Activated naive CD4-positive, alpha-beta T cell treated with anti-CD3 and anti-CD28 coated beads, Interleukin-2, amount 50 U/mL, for 24 hours (primary cell): ENCODE data around the gene VIM.

Source experiments
- H3K27ac Mint-ChIP-seq: one replicate; pipeline ENCODE4 v1.8.0; 2021; ENCODE audit warnings: mild to moderate bottlenecking, mixed read lengths
- H3K27me3 Mint-ChIP-seq: one replicate; pipeline ENCODE4 v1.8.0; 2021; ENCODE audit warnings: mixed read lengths
- H3K36me3 Mint-ChIP-seq: one replicate; pipeline ENCODE4 v1.8.0; 2021; ENCODE audit warnings: mixed read lengths
- H3K4me1 Mint-ChIP-seq: one replicate; pipeline ENCODE4 v1.8.0; 2021; ENCODE audit warnings: mixed read lengths
- H3K4me3 Mint-ChIP-seq: one replicate; pipeline ENCODE4 v1.8.0; 2021; ENCODE audit warnings: mild to moderate bottlenecking, mixed read lengths
- H3K9me3 Mint-ChIP-seq: one replicate; pipeline ENCODE4 v1.8.0; 2021; ENCODE audit warnings: mixed read lengths

Gene VIM

GRCh38 chr10:17228091-17229015 lies at the start of gene VIM:
Gene VIM, plus strand, starts transcription at chr10:17228241. Its CDS starts 1,182 bp downstream, at chr10:17229423.
- peak within 1 kb of the TSS; percentile 94 for H3K4me3 Mint-ChIP-seq
- no peaks in the 10 kb centered on the region for H3K27me3 Mint-ChIP-seq
- H3K9me3 Mint-ChIP-seq, result no peaks in the 10 kb centered on the region
- H3K36me3 Mint-ChIP-seq, result peaks cover 6% of the 10 kb centered on the region
- H3K27ac Mint-ChIP-seq, result peak within 1 kb of the TSS; percentile 94
- H3K4me1 Mint-ChIP-seq, result peaks cover 51% of the 10 kb centered on the region

GRCh38 chr10:17179002-17179401 lies 49.0 kb upstream of the VIM start:
- Mint-ChIP-seq H3K27ac (no peak overlapping the region), H3K4me3 (no peak overlapping the region), H3K9me3 (no peaks in the 10 kb centered on the region), H3K27me3 (no peaks in the 10 kb centered on the region), H3K4me1 (peaks cover 38% of the 10 kb centered on the region), H3K36me3 (no peaks in the 10 kb centered on the region)

- Mint-ChIP-seq H3K4me1 (peaks cover 33% of the 10 kb centered on the region), H3K4me3 (no peak overlapping the region), H3K27ac (no peak overlapping the region), H3K9me3 (no peaks in the 10 kb centered on the region), H3K27me3 (no peaks in the 10 kb centered on the region), H3K36me3 (peaks cover under 1% of the 10 kb centered on the region)
Observed at GRCh38 chr10:17181110-17181509, 46.9 kb upstream of the VIM start.

GRCh38 chr10:17181751-17182150 lies 46.3 kb upstream of the VIM start:
- H3K36me3 Mint-ChIP-seq, result peaks cover 2% of the 10 kb centered on the region
- no peaks in the 10 kb centered on the region for H3K27me3 Mint-ChIP-seq
- H3K27ac Mint-ChIP-seq, result no peak overlapping the region
- H3K9me3 Mint-ChIP-seq, result no peaks in the 10 kb centered on the region
- H3K4me1 Mint-ChIP-seq, result peaks cover 29% of the 10 kb centered on the region
- no peak overlapping the region for H3K4me3 Mint-ChIP-seq

- Mint-ChIP-seq H3K9me3 (no peaks in the 10 kb centered on the region), H3K4me1 (peaks cover 24% of the 10 kb centered on the region), H3K36me3 (peaks cover 2% of the 10 kb centered on the region), H3K27me3 (no peaks in the 10 kb centered on the region), H3K4me3 (no peak overlapping the region), H3K27ac (no peak overlapping the region)
Observed at GRCh38 chr10:17183110-17183509, 44.9 kb upstream of the VIM start.

GRCh38 chr10:17185873-17186272 lies 42.2 kb upstream of the VIM start:
- no peak overlapping the region for H3K27ac Mint-ChIP-seq
- H3K36me3 Mint-ChIP-seq, result peaks cover 2% of the 10 kb centered on the region
- no peak overlapping the region for H3K4me3 Mint-ChIP-seq
- H3K9me3 Mint-ChIP-seq, result no peaks in the 10 kb centered on the region
- H3K27me3 Mint-ChIP-seq, result no peaks in the 10 kb centered on the region
- peaks cover 21% of the 10 kb centered on the region for H3K4me1 Mint-ChIP-seq

GRCh38 chr10:17188644-17189172 lies 39.3 kb upstream of the VIM start:
- H3K36me3 Mint-ChIP-seq, result peaks cover 5% of the 10 kb centered on the region
- H3K4me1 Mint-ChIP-seq, result peaks cover 25% of the 10 kb centered on the region
- no peak overlapping the region for H3K27ac Mint-ChIP-seq
- H3K27me3 Mint-ChIP-seq, result no peaks in the 10 kb centered on the region
- H3K9me3 Mint-ChIP-seq, result no peaks in the 10 kb centered on the region
- no peak overlapping the region for H3K4me3 Mint-ChIP-seq

GRCh38 chr10:17190602-17191001 lies 37.4 kb upstream of the VIM start:
- Mint-ChIP-seq H3K27me3 (no peaks in the 10 kb centered on the region), H3K9me3 (no peaks in the 10 kb centered on the region), H3K36me3 (peaks cover 8% of the 10 kb centered on the region), H3K27ac (no peak overlapping the region), H3K4me1 (peaks cover 25% of the 10 kb centered on the region), H3K4me3 (no peak overlapping the region)

GRCh38 chr10:17195083-17195482 lies 33.0 kb upstream of the VIM start:
- Mint-ChIP-seq H3K9me3 (no peaks in the 10 kb centered on the region), H3K4me3 (no peak overlapping the region), H3K4me1 (peaks cover 42% of the 10 kb centered on the region), H3K27ac (no peak overlapping the region), H3K36me3 (peaks cover 5% of the 10 kb centered on the region), H3K27me3 (no peaks in the 10 kb centered on the region)

- H3K27me3 Mint-ChIP-seq, result no peaks in the 10 kb centered on the region
- no peak overlapping the region for H3K27ac Mint-ChIP-seq
- H3K36me3 Mint-ChIP-seq, result peaks cover 5% of the 10 kb centered on the region
- H3K4me1 Mint-ChIP-seq, result peaks cover 43% of the 10 kb centered on the region
- H3K9me3 Mint-ChIP-seq, result no peaks in the 10 kb centered on the region
- H3K4me3 Mint-ChIP-seq, result no peak overlapping the region
Observed at GRCh38 chr10:17196045-17196444, 32.0 kb upstream of the VIM start.

GRCh38 chr10:17196573-17196972 lies 31.5 kb upstream of the VIM start:
- Mint-ChIP-seq H3K9me3 (no peaks in the 10 kb centered on the region), H3K4me1 (peaks cover 44% of the 10 kb centered on the region), H3K4me3 (no peak overlapping the region), H3K36me3 (peaks cover 5% of the 10 kb centered on the region), H3K27ac (no peak overlapping the region), H3K27me3 (no peaks in the 10 kb centered on the region)

- Mint-ChIP-seq H3K4me3 (peak overlapping the region; percentile 56), H3K9me3 (no peaks in the 10 kb centered on the region)
Observed at GRCh38 chr10:17199351-17199804, 28.7 kb upstream of the VIM start.

GRCh38 chr10:17200001-17200911 lies 27.8 kb upstream of the VIM start:
- no peaks in the 10 kb centered on the region for H3K27me3 Mint-ChIP-seq
- H3K4me3 Mint-ChIP-seq, result peak overlapping the region; percentile 96
- peaks cover 54% of the 10 kb centered on the region for H3K4me1 Mint-ChIP-seq
- peak overlapping the region; percentile 94 for H3K27ac Mint-ChIP-seq
- H3K36me3 Mint-ChIP-seq, result no peaks in the 10 kb centered on the region
- H3K9me3 Mint-ChIP-seq, result no peaks in the 10 kb centered on the region

More at GRCh38 chr10:17199351-17199804, 28.7 kb upstream of the VIM start:
- Mint-ChIP-seq H3K36me3 (no peaks in the 10 kb centered on the region), H3K27ac (peak overlapping the region; percentile 18), H3K27me3 (no peaks in the 10 kb centered on the region), H3K4me1 (peaks cover 48% of the 10 kb centered on the region)

GRCh38 chr10:17200912-17201793 lies 26.9 kb upstream of the VIM start, which contains the start of gene TRDMT1:
Gene TRDMT1, minus strand, starts transcription at chr10:17201672. Its CDS starts 38 bp downstream, at chr10:17201634.
- Mint-ChIP-seq H3K4me3 (peak within 1 kb of the TSS; percentile 96), H3K27ac (peak within 1 kb of the TSS; percentile 94), H3K36me3 (no peaks in the 10 kb centered on the region), H3K27me3 (no peaks in the 10 kb centered on the region), H3K4me1 (peaks cover 60% of the 10 kb centered on the region), H3K9me3 (no peaks in the 10 kb centered on the region)

- H3K4me1 Mint-ChIP-seq, result peaks cover 60% of the 10 kb centered on the region
- peak overlapping the region; percentile 96 for H3K4me3 Mint-ChIP-seq
- no peaks in the 10 kb centered on the region for H3K27me3 Mint-ChIP-seq
- peak overlapping the region; percentile 94 for H3K27ac Mint-ChIP-seq
- no peaks in the 10 kb centered on the region for H3K9me3 Mint-ChIP-seq
- no peaks in the 10 kb centered on the region for H3K36me3 Mint-ChIP-seq
Observed at GRCh38 chr10:17201794-17202116, 26.3 kb upstream of the VIM start.
